VCaP (cell line): ENCODE data around the gene AUTS2.
A peak's percentile ranks its signal among the peaks of the same experiment; 100 is the strongest.

Source experiments
- H3K27ac ChIP-seq: fragments of 450-650 bp; 2 replicates; pipeline ENCODE4 v1.5.1; 2017
- TF ChIP-seq, protein P1 (sequence below): fragments of 450-650 bp; conservative IDR thresholded peaks from 2 replicates; pipeline ENCODE4 v1.5.1; 2017; ENCODE audit warnings: mild to moderate bottlenecking, moderate library complexity

AUTS2 gene

GRCh38 chr7:69699931-69700330 lies 101.7 kb downstream of the AUTS2 start:
- TF ChIP-seq, protein P1, sequence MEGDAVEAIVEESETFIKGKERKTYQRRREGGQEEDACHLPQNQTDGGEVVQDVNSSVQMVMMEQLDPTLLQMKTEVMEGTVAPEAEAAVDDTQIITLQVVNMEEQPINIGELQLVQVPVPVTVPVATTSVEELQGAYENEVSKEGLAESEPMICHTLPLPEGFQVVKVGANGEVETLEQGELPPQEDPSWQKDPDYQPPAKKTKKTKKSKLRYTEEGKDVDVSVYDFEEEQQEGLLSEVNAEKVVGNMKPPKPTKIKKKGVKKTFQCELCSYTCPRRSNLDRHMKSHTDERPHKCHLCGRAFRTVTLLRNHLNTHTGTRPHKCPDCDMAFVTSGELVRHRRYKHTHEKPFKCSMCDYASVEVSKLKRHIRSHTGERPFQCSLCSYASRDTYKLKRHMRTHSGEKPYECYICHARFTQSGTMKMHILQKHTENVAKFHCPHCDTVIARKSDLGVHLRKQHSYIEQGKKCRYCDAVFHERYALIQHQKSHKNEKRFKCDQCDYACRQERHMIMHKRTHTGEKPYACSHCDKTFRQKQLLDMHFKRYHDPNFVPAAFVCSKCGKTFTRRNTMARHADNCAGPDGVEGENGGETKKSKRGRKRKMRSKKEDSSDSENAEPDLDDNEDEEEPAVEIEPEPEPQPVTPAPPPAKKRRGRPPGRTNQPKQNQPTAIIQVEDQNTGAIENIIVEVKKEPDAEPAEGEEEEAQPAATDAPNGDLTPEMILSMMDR, result no peak
- no peak overlapping the region for H3K27ac ChIP-seq

DNA sequence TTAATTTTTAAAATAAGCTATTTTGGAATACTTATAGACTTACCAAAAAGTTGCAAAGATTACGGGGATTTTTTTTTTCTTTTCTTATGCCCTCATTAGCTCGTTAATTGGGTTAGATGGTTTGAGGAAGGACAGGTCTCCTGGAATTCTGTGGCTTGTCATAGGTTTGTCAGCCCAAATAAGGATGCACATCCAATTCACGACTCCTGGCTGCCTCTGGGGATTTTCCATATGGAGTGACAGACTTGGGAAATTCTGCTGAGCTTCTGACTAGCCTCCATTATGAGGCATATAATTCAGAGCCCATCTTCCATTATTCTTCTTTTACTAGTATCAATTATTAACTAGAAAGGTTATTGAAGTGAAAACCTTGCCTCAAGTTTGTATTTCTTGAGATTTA lies 102.1 kb downstream of the AUTS2 start:
- TF ChIP-seq, protein P1, result no peak
- no peak overlapping the region for H3K27ac ChIP-seq

GRCh38 chr7:69701288-69701687 lies 103.0 kb downstream of the AUTS2 start:
- TF ChIP-seq, protein P1, result no peak
- no peak overlapping the region for H3K27ac ChIP-seq

- TF ChIP-seq, protein P1, result no peak
- H3K27ac ChIP-seq, result peak overlapping the region; percentile 78
Observed at GRCh38 chr7:69702357-69702756, 104.1 kb downstream of the AUTS2 start.

DNA sequence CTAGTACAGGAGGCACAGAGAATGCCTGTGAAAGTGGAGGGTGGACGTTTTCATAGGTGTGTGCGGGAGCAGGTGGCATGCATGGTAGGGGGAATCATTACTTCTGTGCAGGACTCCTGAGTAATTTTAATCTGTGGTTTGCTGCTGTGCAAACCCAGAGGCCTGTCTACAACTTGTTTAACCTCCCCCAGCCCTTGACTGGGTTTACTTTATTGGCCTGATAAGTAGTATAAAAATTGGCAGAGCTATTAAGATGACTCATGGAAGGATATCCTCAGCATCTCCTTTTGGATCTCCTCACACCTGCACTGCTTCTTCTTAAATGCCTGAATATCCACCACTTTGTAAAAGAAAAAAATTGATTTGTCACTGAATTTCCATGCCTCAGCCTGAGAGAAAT lies 104.8 kb downstream of the AUTS2 start:
- TF ChIP-seq, protein P1, result no peak
- H3K27ac ChIP-seq, result peak overlapping the region; percentile 78

DNA sequence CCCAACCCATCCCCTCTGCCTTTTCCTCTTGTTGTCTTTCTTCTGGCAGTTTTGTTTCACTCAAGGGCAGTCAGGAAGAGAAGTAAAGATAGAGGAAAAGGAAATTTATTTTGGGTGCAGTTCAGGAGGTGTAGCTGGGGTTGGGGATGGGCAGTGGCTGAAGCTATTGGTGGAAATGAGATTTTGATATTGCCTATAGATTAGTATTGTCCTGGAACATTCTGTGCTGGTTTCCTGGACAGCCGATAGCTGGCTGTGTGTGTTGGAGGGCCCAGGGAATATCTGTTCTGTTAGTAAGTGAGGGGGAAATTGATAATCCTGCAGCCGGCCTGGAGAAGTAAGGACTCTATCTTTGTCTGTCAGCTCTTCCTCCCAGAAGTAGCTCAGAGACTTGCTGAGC lies 107.8 kb downstream of the AUTS2 start:
- no peak overlapping the region for H3K27ac ChIP-seq
- TF ChIP-seq, protein P1, result no peak

- H3K27ac ChIP-seq, result no peak overlapping the region
- TF ChIP-seq, protein P1, result no peak
Observed at GRCh38 chr7:69708857-69709256, 110.6 kb downstream of the AUTS2 start.
